Naive thymus-derived CD8-positive, alpha-beta T cell (primary cell): Measurements from ENCODE around the gene CSNK2A2. TPM values are rescaled to one million over a fixed set of nuclear protein-coding genes. Genes with fewer than 3 reads are reported as not detected.

Source experiments
- ATAC-seq, 2 donors: fragments of 150-1000 bp; cut with Tn5 transposase in 1 of 2; sonication (Bioruptor Pico), chemical (Tn5 transposase) in 1 of 2; 1 replicate in 1 of 2; 2 replicates in 1 of 2; pipeline ENCODE4 v1.10.0; 2021; ENCODE audit warnings: mild to moderate bottlenecking in 2 of 2, moderate library complexity in 2 of 2
- POLR2A ChIA-PET: fragments of 350-600 bp; sonication (Branson Sonifier 250); formaldehyde crosslinking; loops from one replicate; lab custom pipeline; 2021; ENCODE audit warnings: antibody characterized with exemption; lab: Charles Lee
- DNase-seq, 10 donors: peaks; one replicate each; pipeline versions ENCODE4 v3.0.0 to v3.0.0-alpha.2; 2020 to 2022
- H3K27ac Mint-ChIP-seq, 10 donors: one replicate each; pipeline ENCODE4 v1.8.0; 2020 to 2022; ENCODE audit warnings: mild to moderate bottlenecking in 10 of 10, mixed read lengths in 10 of 10, moderate library complexity in 4 of 10, inconsistent platforms in 1 of 10
- H3K27me3 Mint-ChIP-seq, 5 donors: one replicate each; pipeline ENCODE4 v1.8.0; 2021 to 2022; ENCODE audit warnings: mixed read lengths in 5 of 5
- H3K36me3 Mint-ChIP-seq, 3 donors: one replicate each; pipeline ENCODE4 v1.8.0; 2020 to 2022; ENCODE audit warnings: mixed read lengths in 3 of 3, mild to moderate bottlenecking in 2 of 3, inconsistent platforms in 1 of 3
- H3K4me1 Mint-ChIP-seq, 4 donors: one replicate each; pipeline ENCODE4 v1.8.0; 2021 to 2022; ENCODE audit warnings: mixed read lengths in 4 of 4
- H3K4me3 Mint-ChIP-seq, 10 donors: one replicate each; pipeline ENCODE4 v1.8.0; 2020 to 2022; ENCODE audit warnings: mild to moderate bottlenecking in 10 of 10, mixed read lengths in 10 of 10, moderate library complexity in 6 of 10, inconsistent platforms in 1 of 10
- H3K9me3 Mint-ChIP-seq, 9 donors: one replicate each; pipeline ENCODE4 v1.8.0; 2020 to 2022; ENCODE audit warnings: mixed read lengths in 9 of 9, mild to moderate bottlenecking in 3 of 9, inconsistent platforms in 1 of 9, moderate library complexity in 1 of 9
- polyA plus RNA-seq, 3 donors: library from polyadenylated mRNA; unstranded; fragments of 300-500 nt; fragmentation: Illumina TruSeq; gene quantifications; one replicate each; pipeline ENCODE4 v1.2.3, GENCODE V29; 2021
- total RNA-seq, 8 experiments: library from RNA in 2 of 8; stranded (reverse) in 2 of 8; gene quantifications; one replicate each; pipeline ENCODE4 v1.2.3 and lab custom pipeline; 2021 to 2026

Gene CSNK2A2
- total and polyA plus RNA-seq, 5 experiments from 2014 or later = 3.5 to 65.8 (median 12.5) TPM

GRCh38 chr16:58196898-58197313, 1.0 kb downstream of the CSNK2A2 start:
- ATAC-seq = no peak
- POLR2A ChIA-PET = interaction anchor here (0.5 to 0.7 kb wide), 2 partner anchors 14 to 22 kb away, joined by 3 read pairs; no protein-coding TSS in a partner anchor
- Mint-ChIP-seq H3K4me1 (peaks cover 18 to 53% (median 47%) of the 10 kb centered on the region in 4 donors), H3K4me3 (peak overlapping the region; percentile 82 to 92 (median 86)), H3K9me3 (no peaks in the 10 kb centered on the region), H3K27ac (peak overlapping the region; percentile 67 to 89 (median 80)), H3K36me3 (peaks cover 0 to 46% (median 4%) of the 10 kb centered on the region in 3 donors), H3K27me3 (peaks cover 0 to 13% (median 8%) of the 10 kb centered on the region in 5 donors)
- DNase-seq = peak in 1 of 10 donors; percentile 4

GRCh38 chr16:58195771-58196170, 2.1 kb downstream of the CSNK2A2 start:
- Mint-ChIP-seq H3K4me1 (peaks cover 21 to 62% (median 54%) of the 10 kb centered on the region in 4 donors), H3K4me3 (peak overlapping the region; percentile 62 to 92 (median 85)), H3K36me3 (peaks cover 0 to 57% (median 11%) of the 10 kb centered on the region in 3 donors), H3K27ac (peak overlapping the region in 7 of 10 donors; percentile 31 to 89 (median 80)), H3K27me3 (peaks cover 0 to 10% (median 2%) of the 10 kb centered on the region in 5 donors), H3K9me3 (no peaks in the 10 kb centered on the region)
- POLR2A ChIA-PET = interaction anchor here (0.6 kb wide), 1 partner anchor 22 kb away, joined by 3 read pairs; no protein-coding TSS in a partner anchor
- DNase-seq (no peak), ATAC-seq (no peak)

- ATAC-seq (no peak), DNase-seq (no peak)
- Mint-ChIP-seq H3K36me3 (peaks cover 0 to 61% (median 13%) of the 10 kb centered on the region in 3 donors), H3K27ac (peak overlapping the region in 1 of 10 donors; percentile 42), H3K4me1 (peaks cover 22 to 66% (median 57%) of the 10 kb centered on the region in 4 donors), H3K27me3 (peaks cover 0 to 8% (median 0%) of the 10 kb centered on the region in 5 donors), H3K9me3 (no peaks in the 10 kb centered on the region), H3K4me3 (peak overlapping the region in 6 of 10 donors; percentile 0 to 88 (median 4))
- POLR2A ChIA-PET = interaction anchor here (0.6 kb wide), 1 partner anchor 21 kb away, joined by 3 read pairs; no protein-coding TSS in a partner anchor
Measured at GRCh38 chr16:58195344-58195743, 2.6 kb downstream of the CSNK2A2 start.

GRCh38 chr16:58194790-58195189, 3.1 kb downstream of the CSNK2A2 start:
- Mint-ChIP-seq H3K4me3 (peak overlapping the region in 1 of 10 donors; percentile 88), H3K9me3 (no peaks in the 10 kb centered on the region), H3K36me3 (peaks cover 0 to 67% (median 15%) of the 10 kb centered on the region in 3 donors), H3K4me1 (peaks cover 24 to 68% (median 60%) of the 10 kb centered on the region in 4 donors), H3K27ac (no peak overlapping the region), H3K27me3 (peaks cover 0 to 2% (median 0%) of the 10 kb centered on the region in 5 donors)
- DNase-seq (no peak), ATAC-seq (no peak)
- POLR2A ChIA-PET = no interaction called here

- H3K9me3 Mint-ChIP-seq = no peaks in the 10 kb centered on the region
- DNase-seq (no peak), ATAC-seq (no peak)
- POLR2A ChIA-PET = interaction anchor here (0.7 kb wide), 1 partner anchor 937 kb away, joined by 3 read pairs; no protein-coding TSS in a partner anchor
- no peaks in the 10 kb centered on the region for H3K27me3 Mint-ChIP-seq
- peaks cover 9 to 31% (median 25%) of the 10 kb centered on the region in 4 donors for H3K4me1 Mint-ChIP-seq
- peaks cover 6 to 95% (median 41%) of the 10 kb centered on the region in 3 donors for H3K36me3 Mint-ChIP-seq
- H3K4me3 Mint-ChIP-seq = no peak overlapping the region
- peak overlapping the region in 2 of 10 donors; percentile 35 to 40 for H3K27ac Mint-ChIP-seq
Measured at GRCh38 chr16:58187665-58188421, 10.1 kb downstream of the CSNK2A2 start.

GRCh38 chr16:58187092-58187491, 10.8 kb downstream of the CSNK2A2 start:
- no peak overlapping the region for H3K4me3 Mint-ChIP-seq
- peaks cover 9 to 26% (median 19%) of the 10 kb centered on the region in 4 donors for H3K4me1 Mint-ChIP-seq
- POLR2A ChIA-PET = interaction anchor here (1.5 kb wide), 1 partner anchor 58 kb away, joined by 4 read pairs; the partner anchor contains the start of gene CFAP20
- H3K27me3 Mint-ChIP-seq = no peaks in the 10 kb centered on the region
- H3K27ac Mint-ChIP-seq = peak overlapping the region in 2 of 10 donors; percentile 21 to 34
- ATAC-seq (no peak), DNase-seq (no peak)
- H3K36me3 Mint-ChIP-seq = peaks cover 6 to 94% (median 46%) of the 10 kb centered on the region in 3 donors
- no peaks in the 10 kb centered on the region for H3K9me3 Mint-ChIP-seq

GRCh38 chr16:58186176-58186944, 11.5 kb downstream of the CSNK2A2 start:
- Mint-ChIP-seq H3K4me1 (peaks cover 9 to 19% (median 13%) of the 10 kb centered on the region in 4 donors), H3K9me3 (no peaks in the 10 kb centered on the region), H3K4me3 (no peak overlapping the region), H3K36me3 (peaks cover 12 to 94% (median 41%) of the 10 kb centered on the region in 3 donors), H3K27me3 (no peaks in the 10 kb centered on the region), H3K27ac (peak overlapping the region in 2 of 10 donors; percentile 0 to 69)
- ATAC-seq (no peak), DNase-seq (no peak)
- POLR2A ChIA-PET = interaction anchor here (1.5 kb wide), 1 partner anchor 57 kb away, joined by 4 read pairs; the partner anchor contains the start of gene CFAP20

- H3K27ac Mint-ChIP-seq = peak overlapping the region; percentile 87 to 96 (median 92)
- peaks cover 17 to 33% (median 31%) of the 10 kb centered on the region in 4 donors for H3K4me1 Mint-ChIP-seq
- POLR2A ChIA-PET = interaction anchor here (2.6 kb wide), 1 partner anchor 48 kb away, joined by 12 read pairs; the partner anchor contains the start of gene CFAP20
- H3K27me3 Mint-ChIP-seq = no peaks in the 10 kb centered on the region
- peaks cover 13 to 68% (median 19%) of the 10 kb centered on the region in 3 donors for H3K36me3 Mint-ChIP-seq
- DNase-seq (peak in 1 of 10 donors; percentile 12), ATAC-seq (peak; percentile 53 to 66)
- H3K9me3 Mint-ChIP-seq = no peaks in the 10 kb centered on the region
- peak overlapping the region; percentile 17 to 80 (median 68) for H3K4me3 Mint-ChIP-seq
Measured at GRCh38 chr16:58177353-58177710, 20.6 kb downstream of the CSNK2A2 start.

GRCh38 chr16:58176608-58177352, 21.1 kb downstream of the CSNK2A2 start:
- Mint-ChIP-seq H3K4me1 (peaks cover 17 to 33% (median 31%) of the 10 kb centered on the region in 4 donors), H3K27ac (peak overlapping the region; percentile 87 to 96 (median 92)), H3K9me3 (no peaks in the 10 kb centered on the region), H3K27me3 (no peaks in the 10 kb centered on the region), H3K4me3 (peak overlapping the region; percentile 17 to 80 (median 68)), H3K36me3 (peaks cover 11 to 68% (median 19%) of the 10 kb centered on the region in 3 donors)
- DNase-seq (peak in 4 of 10 donors; percentile 12 to 57 (median 42)), ATAC-seq (peak; percentile 91 to 95)
- POLR2A ChIA-PET = interaction anchor here (0.6 to 2.6 kb wide), 2 partner anchors 13 to 47 kb away, joined by 3 to 12 read pairs; partner anchors contain the start of gene CFAP20

- Mint-ChIP-seq H3K27me3 (no peaks in the 10 kb centered on the region), H3K36me3 (peaks cover 0 to 87% (median 19%) of the 10 kb centered on the region in 3 donors), H3K4me3 (no peak overlapping the region), H3K27ac (peak overlapping the region in 4 of 10 donors; percentile 4 to 72 (median 14)), H3K4me1 (peaks cover 0 to 2% (median 1%) of the 10 kb centered on the region in 4 donors), H3K9me3 (no peaks in the 10 kb centered on the region)
- ATAC-seq = no peak
- DNase-seq = no peak
- POLR2A ChIA-PET = no interaction called here
Measured at GRCh38 chr16:58170223-58170622, 27.7 kb downstream of the CSNK2A2 start.

GRCh38 chr16:58160855-58161254, 37.1 kb downstream of the CSNK2A2 start:
- Mint-ChIP-seq H3K9me3 (no peaks in the 10 kb centered on the region), H3K27ac (peak overlapping the region in 6 of 10 donors; percentile 61 to 91 (median 72)), H3K27me3 (no peaks in the 10 kb centered on the region), H3K4me1 (peaks cover 0 to 2% (median under 1%) of the 10 kb centered on the region in 4 donors), H3K36me3 (peaks cover 5 to 75% (median 12%) of the 10 kb centered on the region in 3 donors), H3K4me3 (no peak overlapping the region)
- DNase-seq = no peak
- POLR2A ChIA-PET = no interaction called here
- ATAC-seq = no peak
